ENCODE results near the gene TIMP2.
"Not testable (repeated sequence)": the region's sequence is repeated elsewhere in the genome, so short reads cannot be mapped to it uniquely, and the experiment has no call there.

Gene TIMP2, protein sequence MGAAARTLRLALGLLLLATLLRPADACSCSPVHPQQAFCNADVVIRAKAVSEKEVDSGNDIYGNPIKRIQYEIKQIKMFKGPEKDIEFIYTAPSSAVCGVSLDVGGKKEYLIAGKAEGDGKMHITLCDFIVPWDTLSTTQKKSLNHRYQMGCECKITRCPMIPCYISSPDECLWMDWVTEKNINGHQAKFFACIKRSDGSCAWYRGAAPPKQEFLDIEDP

DNA sequence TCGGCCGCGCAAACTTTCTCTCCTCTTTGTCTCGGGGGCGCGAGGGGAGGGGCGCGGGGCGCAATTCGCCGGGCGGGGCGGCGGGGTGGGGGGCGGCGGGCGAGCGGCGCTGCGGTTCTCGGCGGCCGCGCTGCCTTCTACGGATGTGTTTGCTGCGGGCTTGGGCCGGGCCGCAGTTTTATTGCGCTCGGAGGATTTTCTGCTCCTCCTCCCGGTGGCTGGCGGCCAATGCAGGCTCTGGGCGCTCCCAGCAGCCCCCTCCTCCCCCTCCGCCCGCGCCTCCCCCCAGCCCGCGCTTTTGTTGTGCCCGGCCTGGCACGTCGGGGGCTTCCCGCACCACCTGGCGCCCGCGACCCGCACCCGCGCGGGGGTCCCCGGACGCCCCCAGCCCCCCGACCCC lies at the start of gene TIMP2:
Gene TIMP2, minus strand, starts transcription at position 154 of the 400 bp plus-strand sequence. CDS start 299 bp downstream, outside the sequence.
- DNase-seq (ENCODE audit: low read depth): peak; percentile 61

DNA sequence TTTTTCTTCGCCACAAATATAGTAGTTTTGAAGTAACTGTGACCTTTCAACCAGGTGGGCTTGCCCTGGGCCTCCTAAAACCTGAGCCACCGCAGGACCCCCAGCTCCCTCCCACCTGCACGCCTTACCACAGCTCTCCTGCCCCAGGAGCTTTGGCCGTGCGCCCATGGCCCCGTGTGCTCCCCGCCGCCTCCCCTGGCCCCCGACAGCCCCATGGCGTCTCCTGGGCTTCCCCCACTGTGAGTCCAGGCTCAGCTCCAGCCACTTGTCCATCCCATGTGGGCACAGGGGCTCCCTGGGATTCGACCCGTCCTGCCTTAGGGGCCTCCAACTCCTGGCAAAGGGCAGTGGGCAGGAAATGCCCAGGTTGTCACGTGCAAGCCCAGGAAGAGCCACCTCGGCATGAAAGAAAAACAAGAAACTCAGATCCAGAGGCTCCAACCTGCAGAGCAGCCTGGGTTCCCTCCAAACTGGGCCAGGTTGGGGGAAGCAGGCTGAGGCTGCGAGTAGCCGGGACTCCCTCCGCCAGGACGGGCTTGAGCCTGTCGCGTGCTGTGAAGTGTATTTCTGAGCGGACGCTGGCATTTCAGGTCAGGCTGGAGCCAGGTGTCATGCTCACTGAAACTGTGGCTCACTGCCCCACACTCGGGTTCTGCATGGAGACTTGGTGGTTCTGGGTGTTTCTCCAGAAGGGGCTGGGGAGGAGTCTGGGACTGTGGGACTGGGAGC lies 48.8 kb upstream of the TIMP2 start:
- no peak for DNase-seq (ENCODE audit: low read depth)

DNA sequence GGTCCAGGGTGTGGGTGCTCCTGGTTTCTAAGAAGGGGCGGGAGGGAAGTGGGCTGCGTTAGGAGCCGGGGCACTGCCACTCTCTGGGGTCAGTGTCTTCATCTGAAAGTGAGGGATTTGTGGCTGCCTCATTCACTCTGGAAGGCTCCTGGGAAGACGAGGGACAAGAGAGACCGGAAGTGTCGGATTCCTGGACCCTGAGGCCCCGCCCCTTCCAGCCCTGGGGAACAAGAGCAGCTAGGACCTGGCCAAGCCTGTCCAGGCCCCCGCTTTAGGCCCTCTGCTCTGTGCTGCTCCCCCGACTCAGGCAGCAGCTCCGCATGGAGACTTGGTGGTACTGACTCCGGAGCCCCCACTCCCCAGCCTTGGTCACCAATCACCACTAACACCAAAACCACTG lies 48.0 kb upstream of the TIMP2 start:
- DNase-seq (ENCODE audit: low read depth): no peak

DNA sequence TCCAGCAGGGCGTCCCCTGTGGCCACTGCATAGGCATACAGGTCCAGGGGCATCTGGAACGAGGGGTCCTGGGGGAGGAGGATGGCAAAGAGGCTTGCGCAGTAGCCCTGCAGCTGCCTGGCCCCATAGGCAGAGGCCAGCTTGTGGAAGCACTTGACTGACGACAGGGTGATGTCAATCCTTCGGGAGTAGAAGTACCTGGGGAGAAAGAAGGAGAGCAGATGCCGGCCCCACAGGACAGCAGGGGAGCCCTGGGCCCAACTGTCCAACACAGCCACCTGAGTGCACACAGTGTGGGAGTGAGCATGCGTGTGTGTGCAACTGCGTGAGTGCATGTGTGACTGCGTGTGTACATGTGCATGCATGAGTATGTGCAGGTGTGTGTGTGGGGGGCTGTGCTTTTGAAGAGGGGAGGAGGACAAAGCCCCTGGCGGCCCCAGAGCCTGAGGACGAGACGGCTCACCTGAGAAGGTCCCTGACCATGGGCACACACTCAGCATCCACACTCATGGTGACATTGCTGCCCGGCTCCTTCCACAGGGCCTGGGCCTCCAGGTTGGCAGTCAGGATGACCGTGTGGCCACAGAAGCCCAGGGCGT lies 47.4 kb upstream of the TIMP2 start:
- no peak for DNase-seq (ENCODE audit: low read depth)

DNA sequence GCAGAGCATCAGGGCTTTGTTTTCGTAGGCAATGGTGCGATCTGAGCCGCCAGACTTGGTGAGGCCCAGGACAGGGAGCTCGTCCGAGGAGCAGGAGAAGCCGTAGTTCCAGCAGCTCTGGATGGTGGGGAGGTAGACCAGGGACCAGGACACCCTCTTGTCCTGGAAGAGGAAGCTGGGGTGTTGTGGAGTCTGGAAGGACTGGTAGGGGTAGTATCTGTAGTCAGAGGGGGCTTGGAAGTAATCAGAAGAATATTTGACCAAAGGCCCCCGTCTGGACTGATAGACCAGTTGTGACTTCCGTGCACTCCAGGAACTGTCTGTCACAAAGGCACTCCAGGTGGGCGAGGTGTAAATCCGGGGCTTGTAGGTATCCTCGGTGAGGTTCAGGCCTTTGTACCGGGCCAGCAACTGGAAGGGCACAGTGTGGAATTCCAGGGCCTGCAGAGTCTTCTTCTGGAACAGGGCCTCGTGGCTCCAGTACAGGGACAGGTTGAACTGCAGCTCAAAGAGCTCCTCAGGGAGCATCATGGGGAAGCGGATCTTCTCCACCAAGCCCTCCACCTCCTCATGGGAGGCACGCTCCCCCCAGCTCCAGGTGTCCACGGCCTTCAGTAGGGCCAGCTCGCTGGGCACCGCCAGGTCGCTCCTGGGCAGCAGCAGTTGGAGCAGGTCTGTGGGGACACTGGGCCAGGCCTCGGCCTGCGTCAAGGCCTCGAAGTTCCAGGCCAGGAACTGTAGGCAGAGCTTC lies 46.7 kb upstream of the TIMP2 start:
- DNase-seq (ENCODE audit: low read depth): no peak

DNA sequence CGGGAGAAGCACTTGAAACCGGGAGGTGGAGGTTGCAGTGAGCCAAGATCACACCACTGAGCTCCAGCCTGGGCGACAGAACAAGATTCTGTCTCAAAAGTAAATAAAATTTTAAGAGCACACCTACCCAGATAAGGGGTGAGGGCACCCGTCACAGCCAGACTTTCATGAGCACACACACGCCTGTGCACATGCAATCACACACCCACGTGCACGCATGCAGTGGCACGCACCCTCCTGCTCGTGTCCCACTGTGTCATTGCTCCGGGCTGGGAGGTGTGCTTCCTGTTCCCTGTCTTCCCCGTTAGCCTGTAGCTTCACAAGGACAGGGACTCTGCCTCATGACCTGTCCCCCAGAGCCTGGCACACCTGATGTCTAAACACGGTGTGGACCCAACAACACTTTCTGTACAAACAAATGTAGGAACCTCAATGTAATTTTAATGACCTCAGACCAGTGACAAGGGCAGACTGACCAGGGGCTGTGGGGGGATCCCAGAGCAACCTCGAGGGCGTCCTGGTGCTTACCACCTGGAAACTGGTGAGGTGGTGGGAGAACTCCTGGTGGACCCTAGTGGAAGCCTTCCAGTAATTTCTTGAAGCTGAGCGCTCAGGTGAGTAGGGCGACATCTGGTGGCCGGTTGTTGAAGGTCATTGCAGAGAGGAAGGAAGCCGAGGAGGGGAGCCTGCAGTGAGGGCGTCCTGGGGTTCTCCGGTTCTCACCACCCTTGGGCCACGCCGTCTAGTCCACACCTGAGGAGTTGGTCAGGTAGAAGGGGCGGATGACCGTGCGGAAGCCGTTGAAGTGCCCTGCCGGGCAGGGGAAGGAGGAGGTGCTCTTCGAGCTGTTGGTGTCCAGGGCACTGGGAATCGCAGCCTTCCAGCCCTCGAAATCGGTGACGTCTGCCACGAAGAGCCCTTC lies 45.9 kb upstream of the TIMP2 start:
- DNase-seq (ENCODE audit: low read depth): peak; percentile 77

DNA sequence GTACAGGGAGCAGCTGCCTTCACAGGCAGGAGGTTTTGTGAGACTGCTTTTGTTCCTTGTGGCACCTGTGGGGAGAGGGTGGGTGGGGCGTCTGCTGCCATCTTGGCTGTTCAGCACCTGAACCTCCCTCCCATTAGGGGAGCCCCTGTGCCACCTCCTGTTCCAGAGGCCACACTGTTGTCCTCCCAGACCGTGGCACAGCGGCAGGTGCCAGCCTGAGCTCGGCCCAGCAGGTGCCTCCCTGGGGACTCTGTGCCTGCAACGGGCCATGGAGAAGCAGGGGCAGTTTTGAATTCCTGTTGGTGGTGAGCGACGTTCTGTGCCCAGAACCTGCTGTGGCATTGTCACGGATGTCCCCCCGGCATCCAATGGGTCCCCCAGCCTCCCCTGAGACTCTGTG lies 44.7 kb upstream of the TIMP2 start:
- no peak for DNase-seq (ENCODE audit: low read depth)

DNA sequence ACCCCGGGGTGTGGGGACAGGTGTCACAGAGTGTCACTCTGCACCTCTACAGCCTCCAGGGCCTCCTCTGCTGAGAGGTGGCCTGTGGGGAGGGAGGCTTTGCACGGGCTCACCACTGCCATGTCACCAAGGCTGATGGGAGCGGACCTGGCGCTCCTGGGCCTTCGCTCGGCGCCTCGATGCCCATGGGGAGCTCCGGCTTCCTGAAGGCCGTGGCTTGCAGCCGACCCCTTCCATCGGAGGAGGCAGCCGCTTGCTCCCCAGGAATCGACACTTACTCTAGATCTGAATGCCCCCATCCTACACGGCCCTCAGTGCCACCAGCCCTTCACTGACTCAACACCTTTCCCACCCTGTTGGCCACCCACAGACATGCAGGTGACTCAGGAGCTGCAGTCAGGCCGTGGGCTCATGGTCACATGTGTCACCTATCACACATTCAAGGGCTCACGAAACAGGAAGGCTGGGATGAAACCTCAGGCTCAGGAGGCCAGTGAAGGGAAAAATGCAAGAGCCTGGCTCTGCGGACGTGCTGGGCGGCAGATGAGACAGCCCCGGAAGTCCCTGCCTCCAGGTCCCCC lies 42.7 kb upstream of the TIMP2 start:
- no peak for DNase-seq (ENCODE audit: low read depth)

DNA sequence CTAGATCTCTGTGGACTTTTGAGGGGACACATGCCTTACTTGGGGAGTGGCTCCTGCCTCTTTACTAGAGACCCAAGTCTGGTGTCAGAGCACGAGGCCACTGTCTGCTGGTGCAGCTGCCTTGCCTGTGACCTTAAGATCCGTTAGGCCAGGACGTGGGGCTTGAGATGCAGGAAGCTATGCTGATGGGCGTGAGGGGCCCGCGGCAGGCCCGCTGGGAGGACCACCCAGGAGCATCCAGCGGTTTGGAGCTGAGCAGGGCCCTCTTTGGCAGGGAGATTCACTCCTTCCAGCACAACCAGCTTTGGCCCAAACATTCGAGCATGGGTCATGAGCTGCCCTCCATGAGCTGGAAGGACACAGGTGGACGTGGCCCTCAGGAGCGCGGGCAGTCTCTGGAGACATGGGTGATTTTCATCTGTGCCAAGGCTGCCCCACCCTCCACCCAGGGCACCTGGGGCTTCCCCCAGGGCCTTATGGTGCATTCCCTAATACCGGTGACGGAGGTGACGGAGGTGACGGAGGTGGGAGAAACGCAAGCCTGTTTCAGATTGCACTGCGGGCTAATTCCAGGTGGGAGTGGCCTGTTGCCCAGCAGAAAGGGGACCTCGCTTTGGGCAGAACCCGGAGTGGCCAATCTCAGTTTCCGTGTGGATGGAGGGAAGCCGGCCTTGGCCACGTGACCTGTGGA lies 41.9 kb upstream of the TIMP2 start:
- no peak for DNase-seq (ENCODE audit: low read depth)

DNA sequence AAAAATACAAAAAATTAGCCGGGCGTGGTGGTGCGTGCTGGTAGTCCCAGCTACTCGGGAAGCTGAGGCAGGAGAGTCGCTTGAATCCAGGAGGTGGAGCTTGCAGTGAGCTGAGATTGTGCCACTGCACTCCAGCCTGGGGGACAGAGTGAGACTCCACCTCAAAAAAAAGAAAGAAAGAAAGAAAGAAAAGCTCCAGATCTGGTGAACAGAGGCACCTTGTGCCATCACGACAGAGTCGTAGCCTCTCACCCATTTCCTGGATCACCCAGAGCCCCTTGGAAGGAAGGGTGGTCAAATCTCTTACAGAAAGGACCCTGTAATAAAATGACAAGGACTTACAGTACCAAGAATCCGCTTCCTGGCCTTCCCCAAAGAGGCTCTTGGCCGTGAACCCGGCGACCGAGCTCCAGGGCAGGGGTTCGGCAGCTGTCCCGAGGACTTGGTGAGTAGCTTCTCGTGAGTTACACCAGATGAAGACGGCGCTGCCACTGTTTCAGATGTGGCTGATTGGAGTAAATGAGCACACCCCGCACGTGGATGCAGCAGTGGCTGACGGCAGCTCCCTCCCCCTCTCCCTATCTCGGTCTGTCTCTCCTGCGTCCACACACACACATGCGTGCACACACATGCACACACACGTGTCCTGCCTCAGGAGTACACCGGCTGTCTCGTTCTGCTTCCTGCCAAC lies 41.1 kb upstream of the TIMP2 start:
- no peak for DNase-seq (ENCODE audit: low read depth)

DNA sequence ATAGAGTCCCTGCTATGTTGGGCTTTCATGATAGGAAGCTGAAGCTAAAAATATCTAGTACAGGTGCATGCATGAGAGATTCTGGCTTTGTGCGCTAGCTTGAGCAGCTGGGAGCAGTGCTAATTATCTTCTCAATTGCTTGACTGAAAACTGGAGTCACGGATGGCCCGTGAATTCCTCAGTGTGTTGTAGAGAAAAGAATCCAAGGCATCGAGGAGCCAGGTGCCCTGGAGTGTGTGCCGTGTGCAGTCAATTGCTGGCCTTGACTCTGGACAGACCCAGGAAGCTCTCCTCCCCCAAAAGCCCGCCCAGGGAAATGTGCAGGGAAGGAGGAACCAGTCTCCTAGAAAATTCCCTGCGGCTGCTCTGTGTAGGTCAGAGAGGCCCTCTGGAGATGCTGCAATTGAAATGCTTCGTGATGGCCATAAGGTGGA lies 40.3 kb upstream of the TIMP2 start:
- DNase-seq (ENCODE audit: low read depth): no peak

DNA sequence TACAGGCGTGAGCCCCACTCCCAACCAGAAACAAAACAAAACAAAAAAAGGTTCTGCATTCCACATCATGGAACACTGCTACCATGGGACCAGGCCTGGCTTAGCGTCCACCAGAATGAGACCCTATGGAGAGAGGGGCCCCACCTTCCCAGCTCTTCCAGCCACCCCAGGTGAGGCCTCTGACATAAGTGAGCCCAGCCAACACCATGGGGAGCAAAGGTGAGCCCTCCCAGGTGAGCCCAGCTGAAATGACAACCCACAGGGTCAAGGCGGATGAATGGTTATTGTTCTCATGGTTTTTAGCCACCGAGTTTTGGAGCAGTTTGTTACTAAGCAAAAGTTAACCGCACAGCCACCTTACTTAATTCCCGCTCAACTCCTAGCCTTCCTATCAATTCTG lies 38.2 kb upstream of the TIMP2 start:
- no peak for DNase-seq (ENCODE audit: low read depth)

DNA sequence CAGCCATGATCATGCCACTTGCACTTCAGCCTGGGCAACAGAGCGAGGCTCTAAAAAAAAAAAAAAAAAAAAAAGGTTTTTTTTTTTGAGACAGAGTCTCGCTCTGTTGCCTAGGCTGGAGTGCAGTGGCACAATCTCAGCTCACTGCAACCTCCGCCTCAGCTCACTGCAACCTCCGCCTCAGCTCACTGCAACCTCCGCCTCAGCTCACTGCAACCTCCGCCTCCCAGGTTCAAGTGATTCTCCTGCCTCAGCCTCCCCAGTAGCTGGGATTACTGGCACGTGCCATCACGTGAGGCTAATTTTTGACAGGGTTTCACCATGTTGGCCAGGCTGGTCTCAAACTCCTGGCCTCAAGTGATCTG lies 37.8 kb upstream of the TIMP2 start:
- not testable (repeated sequence) for DNase-seq (ENCODE audit: low read depth)

DNA sequence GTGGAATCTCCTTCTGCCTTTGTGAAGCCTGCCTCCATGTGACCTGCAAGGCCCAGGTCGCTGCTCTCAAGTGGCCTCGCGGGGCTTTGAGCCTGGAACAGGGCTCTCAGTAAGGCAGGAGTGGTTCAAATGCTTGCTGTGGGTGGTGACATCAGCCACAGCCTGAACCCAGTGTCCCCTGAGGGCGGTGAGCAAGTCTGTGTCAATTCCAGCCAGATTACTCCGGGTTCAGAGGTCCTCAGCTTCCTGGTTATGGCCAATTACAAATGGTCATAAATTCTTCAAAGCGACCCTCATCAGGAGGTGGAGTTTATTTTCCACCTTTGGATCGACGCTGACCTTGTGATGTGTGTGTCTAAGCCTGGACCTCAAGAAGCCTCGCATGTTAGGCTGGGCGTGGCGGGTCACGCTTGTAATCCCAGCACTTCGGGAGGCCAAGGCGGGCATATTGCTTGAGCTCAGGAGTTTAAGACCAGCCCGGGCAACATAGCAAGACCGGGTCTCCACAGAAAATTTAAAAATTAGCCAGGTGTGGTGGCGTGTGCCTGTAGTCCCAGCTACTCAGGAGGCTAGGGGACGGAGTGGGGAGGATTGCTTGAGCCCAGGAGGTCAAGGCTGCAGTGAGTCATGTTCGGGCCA lies 37.3 kb upstream of the TIMP2 start:
- DNase-seq (ENCODE audit: low read depth): no peak

DNA sequence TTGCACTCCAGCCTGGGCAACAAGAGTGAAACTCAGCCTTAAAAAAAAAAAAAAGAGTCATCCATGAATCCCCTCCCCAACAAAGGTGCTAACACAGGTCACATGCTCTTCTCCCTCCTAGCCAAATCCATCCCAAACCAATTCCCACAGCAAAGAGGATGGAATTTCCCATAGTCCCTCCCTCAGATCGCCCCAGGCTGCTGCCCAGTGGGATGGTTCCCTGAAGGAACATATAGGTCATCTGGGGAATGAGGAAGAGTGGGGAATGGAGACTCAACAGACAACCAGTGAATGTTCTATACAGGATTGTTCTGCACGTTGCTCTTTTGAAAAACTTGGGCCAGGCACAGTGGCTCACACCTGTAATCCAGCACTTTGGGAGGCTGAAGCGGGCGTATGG lies 36.4 kb upstream of the TIMP2 start:
- no peak for DNase-seq (ENCODE audit: low read depth)

DNA sequence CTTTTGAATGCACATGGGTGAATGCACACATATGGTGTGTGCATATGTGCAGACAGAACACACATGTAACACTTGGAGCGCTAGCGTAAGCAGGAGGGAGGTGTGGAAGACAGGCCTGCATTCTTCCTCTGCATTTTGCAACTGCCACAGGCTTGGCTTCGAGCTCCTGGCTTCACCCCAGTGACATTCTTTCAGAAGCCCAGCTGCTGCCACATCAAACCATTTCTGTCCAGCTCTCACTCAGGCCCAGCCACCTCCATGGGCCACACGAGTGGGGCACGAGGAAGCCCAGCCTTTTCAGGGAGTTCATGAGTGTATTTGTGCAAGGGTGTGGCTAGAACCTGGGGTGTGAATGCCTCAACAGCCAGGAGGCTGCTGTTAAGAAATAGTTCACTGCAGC lies 35.7 kb upstream of the TIMP2 start:
- no peak for DNase-seq (ENCODE audit: low read depth)

DNA sequence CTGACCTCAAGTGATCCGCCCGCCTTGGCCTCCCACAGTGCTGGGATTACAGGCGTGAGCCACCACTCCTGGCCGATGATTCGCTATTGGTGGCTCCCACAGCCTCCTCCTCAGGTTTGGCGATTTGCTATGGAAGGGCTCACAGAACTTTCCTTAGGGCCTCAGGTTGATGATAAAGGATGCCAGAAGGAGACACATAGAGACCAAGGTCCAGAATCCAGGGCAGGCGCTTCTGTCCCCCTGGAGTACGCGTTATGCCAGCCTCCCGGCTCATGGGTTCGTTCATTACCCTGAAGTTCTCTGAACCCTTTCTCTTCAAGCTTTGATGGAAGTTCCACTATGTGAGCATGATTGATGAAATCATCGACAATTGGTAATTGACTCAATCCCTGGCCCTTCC lies 34.6 kb upstream of the TIMP2 start:
- DNase-seq (ENCODE audit: low read depth): no peak

DNA sequence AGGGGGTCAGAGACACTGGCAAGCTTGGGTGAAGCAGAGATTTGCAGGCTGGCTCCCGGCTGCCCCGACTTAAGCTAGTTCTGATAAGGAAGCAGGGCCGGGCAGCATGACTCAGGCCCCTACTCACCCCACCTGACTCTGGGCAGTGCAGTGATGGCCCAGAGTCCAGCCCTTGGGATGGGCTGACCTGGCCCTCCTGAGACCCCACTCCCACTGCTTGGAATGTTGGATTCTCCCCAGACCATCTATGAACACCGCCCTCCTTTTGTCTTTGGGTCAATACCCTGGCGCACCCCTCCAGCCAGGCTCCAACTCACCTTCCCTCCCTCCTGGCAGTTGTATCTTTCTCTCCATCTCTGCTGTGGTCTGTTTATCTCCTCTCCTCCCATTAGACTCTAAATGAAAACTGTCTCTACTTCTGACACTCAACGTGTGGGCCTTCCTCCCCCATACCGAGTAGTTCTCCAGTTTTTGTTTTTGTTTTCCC lies 33.5 kb upstream of the TIMP2 start:
- DNase-seq (ENCODE audit: low read depth): no peak

DNA sequence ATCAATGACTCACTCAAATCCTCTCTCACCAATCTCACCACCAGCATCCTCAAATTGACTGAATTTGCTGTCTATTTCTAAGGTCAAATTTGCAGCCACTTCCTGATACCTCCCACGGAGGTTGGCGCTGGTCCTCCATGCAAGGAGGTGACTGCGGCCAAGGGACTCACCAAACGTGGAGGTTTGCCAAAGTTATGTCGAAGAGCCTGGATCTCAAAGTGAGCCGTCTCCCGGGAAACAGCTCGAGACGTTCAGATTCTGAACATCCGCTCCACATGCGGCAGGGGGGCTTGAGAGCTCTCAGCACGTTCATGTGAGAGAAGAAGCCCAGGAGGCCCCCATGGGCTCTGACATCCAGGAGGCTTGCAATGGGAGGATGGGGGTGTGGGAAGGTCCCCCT lies 31.9 kb upstream of the TIMP2 start:
- no peak for DNase-seq (ENCODE audit: low read depth)

All from activated T-cell treated with anti-CD3 and anti-CD28 coated beads for 1 hour (primary cell).